GM12892 (cell line): ENCODE measurements around the gene TCEA2.

Experiments
- DNase-seq: peaks from one replicate; pipeline ENCODE4 v3.0.0; 2011; ENCODE audit not compliant: insufficient read length
- FAIRE-seq: peaks from 2 replicates; lab custom pipeline; 2011; peaks lifted over from hg19 to GRCh38; lab: Jason Lieb, UNC
- POLR2A ChIP-seq: IDR thresholded peaks from 2 replicates; pipeline ENCODE4 v1.6.1; 2011; ENCODE audit warnings: low read depth, low read length, control low read depth
- POLR2AphosphoS5 ChIP-seq: IDR thresholded peaks from 2 replicates; pipeline ENCODE4 v1.6.1; 2011; ENCODE audit warnings: low read depth, low read length, control low read depth
- TAF1 ChIP-seq: IDR thresholded peaks from 2 replicates; pipeline ENCODE4 v1.6.1; 2011; ENCODE audit warnings: low read depth, mild to moderate bottlenecking, control low read depth, low read length, borderline replicate concordance

The TCEA2 gene

DNA sequence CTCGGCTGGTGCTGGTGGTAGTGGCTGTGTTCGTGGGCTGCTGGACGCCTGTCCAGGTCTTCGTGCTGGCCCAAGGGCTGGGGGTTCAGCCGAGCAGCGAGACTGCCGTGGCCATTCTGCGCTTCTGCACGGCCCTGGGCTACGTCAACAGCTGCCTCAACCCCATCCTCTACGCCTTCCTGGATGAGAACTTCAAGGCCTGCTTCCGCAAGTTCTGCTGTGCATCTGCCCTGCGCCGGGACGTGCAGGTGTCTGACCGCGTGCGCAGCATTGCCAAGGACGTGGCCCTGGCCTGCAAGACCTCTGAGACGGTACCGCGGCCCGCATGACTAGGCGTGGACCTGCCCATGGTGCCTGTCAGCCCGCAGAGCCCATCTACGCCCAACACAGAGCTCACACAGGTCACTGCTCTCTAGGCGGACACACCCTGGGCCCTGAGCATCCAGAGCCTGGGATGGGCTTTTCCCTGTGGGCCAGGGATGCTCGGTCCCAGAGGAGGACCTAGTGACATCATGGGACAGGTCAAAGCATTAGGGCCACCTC lies 35.5 kb downstream of the TCEA2 start:
- DNase-seq (no peak), FAIRE-seq (no peak)
- no peak for TF ChIP-seq TAF1
- no peak for TF ChIP-seq POLR2A

DNA sequence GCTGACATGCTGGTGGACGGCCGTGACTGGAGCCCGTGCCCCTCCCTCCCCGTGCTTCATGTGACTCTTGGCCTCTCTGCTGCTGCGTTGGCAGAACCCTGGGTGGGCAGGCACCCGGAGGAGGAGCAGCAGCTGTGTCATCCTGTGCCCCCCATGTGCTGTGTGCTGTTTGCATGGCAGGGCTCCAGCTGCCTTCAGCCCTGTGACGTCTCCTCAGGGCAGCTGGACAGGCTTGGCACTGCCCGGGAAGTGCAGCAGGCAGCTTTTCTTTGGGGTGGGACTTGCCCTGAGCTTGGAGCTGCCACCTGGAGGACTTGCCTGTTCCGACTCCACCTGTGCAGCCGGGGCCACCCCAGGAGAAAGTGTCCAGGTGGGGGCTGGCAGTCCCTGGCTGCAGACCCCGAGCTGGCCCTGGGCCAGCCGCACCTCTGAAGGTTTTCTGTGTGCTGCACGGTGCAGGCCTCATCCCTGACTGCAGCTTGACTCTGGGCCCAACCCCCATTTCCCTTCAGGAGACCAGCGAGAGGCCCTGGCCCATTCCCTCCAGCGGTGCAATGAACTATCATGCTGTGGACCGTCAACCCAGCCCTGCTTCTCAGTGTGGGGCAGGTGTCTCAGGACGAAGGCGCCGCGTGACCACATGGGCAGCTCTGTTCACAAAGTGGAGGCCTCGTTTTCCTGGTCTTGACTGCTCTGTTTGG lies 36.2 kb downstream of the TCEA2 start:
- TF ChIP-seq POLR2A (no peak), TAF1 (no peak), POLR2AphosphoS5 (no peak)
- DNase-seq (no peak), FAIRE-seq (no peak)

DNA sequence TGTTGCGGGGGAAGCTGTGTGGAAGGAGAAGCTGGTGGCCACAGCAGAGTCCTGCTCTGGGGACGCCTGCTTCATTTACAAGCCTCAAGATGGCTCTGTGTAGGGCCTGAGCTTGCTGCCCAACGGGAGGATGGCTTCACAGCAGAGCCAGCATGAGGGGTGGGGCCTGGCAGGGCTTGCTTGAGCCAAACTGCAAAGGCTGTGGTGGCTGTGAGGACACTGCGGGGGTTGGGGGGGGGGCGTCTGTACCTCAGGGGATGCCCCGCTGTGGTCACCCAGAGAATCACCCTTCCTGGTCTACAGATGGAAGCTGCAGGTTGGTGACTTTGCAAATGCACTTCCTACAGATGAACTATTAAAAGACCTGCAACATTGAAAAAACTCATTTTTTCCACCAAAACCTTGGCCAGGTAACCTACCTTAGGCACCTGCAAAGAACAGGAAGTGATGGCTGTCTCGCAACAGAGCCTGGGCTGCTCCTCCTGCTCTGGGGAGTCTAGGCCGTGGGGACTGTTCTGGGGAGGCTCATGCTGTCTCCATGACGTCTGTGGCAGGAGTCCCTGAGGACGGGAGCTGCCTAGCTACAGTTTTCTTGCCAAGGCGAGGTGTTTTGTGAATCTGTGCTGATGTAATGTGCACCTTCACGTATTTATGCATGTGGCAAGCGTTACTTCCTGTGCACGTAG lies 37.0 kb downstream of the TCEA2 start:
- FAIRE-seq (peak; percentile 42), DNase-seq (no peak)
- no peak for TF ChIP-seq POLR2A
- no peak for TF ChIP-seq POLR2AphosphoS5
- TF ChIP-seq TAF1 = no peak

GRCh38 chr20:64100566-64100888 lies 37.5 kb downstream of the TCEA2 start:
- TF ChIP-seq POLR2A (no peak), TAF1 (no peak)
- DNase-seq (no peak), FAIRE-seq (no peak)

- TF ChIP-seq POLR2A = no peak
- TF ChIP-seq POLR2AphosphoS5 = no peak
- no peak for TF ChIP-seq TAF1
- FAIRE-seq (no peak), DNase-seq (no peak)
Measured at GRCh38 chr20:64100946-64101688, 38.1 kb downstream of the TCEA2 start.

- FAIRE-seq = no peak
- no peak for TF ChIP-seq POLR2AphosphoS5
- no peak for TF ChIP-seq TAF1
- TF ChIP-seq POLR2A = no peak
- peak; percentile 89 for DNase-seq
Measured at GRCh38 chr20:64101731-64102621, 39.0 kb downstream of the TCEA2 start.

- TF ChIP-seq TAF1 (no peak), POLR2A (no peak), POLR2AphosphoS5 (no peak)
- FAIRE-seq = no peak
- DNase-seq = no peak
Measured at GRCh38 chr20:64102647-64103354, 39.8 kb downstream of the TCEA2 start.

GRCh38 chr20:64103871-64104666 lies 41.1 kb downstream of the TCEA2 start:
- no peak for TF ChIP-seq TAF1
- TF ChIP-seq POLR2A = no peak
- TF ChIP-seq POLR2AphosphoS5 = no peak
- DNase-seq (no peak), FAIRE-seq (no peak)

- TF ChIP-seq POLR2A (no peak), TAF1 (no peak), POLR2AphosphoS5 (no peak)
- FAIRE-seq = no peak
- no peak for DNase-seq
Measured at GRCh38 chr20:64104667-64105451, 41.9 kb downstream of the TCEA2 start.

DNA sequence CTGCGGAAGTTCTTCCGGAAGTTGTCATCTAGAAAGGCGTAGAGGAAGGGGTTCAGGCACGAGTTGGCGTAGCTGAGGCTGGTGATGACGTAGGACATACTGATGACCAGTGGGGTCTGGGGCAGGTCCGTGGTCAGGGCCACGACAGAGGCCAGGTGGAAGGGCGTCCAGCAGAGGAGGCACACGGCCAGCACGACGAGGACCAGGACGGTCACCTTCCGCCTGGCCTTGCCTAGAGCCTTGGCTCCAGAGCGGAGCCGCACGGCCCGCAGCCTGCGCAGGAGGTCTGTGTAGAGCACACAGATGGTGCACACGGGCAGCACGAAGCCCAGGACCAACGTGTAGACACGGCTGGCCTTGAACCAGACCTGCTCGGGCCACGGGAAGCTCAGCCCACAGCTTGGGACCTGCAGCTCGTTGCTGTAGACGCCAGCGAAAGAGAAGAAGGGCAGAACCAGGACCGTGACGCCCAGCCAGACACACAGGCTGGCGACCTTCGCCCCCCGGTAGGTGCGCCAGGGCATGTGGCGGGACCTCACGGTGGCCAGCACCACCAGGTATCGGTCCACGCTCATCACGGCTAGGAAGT lies 42.9 kb downstream of the TCEA2 start:
- DNase-seq = no peak
- FAIRE-seq = no peak
- no peak for TF ChIP-seq POLR2A
- no peak for TF ChIP-seq TAF1
- TF ChIP-seq POLR2AphosphoS5 = no peak
